ENCODE measurements around the gene SGPP1. TPM values are rescaled to one million over a fixed set of nuclear protein-coding genes. Genes with fewer than 3 reads are reported as not detected.

Gene SGPP1
- total RNA-seq, 1 donor from 2014 or later = 19.8 TPM

- peak overlapping the region; percentile 96 for H3K27ac Mint-ChIP-seq (ENCODE audit: unreplicated experiment)
- no peaks in the 10 kb centered on the region for H3K9me3 Mint-ChIP-seq (ENCODE audit: unreplicated experiment)
- no peak for TF ChIP-seq CTCF (IDR thresholded peaks at IDR 0.05)
- H3K27me3 Mint-ChIP-seq (ENCODE audit: unreplicated experiment) = peaks cover 7% of the 10 kb centered on the region
- peak; percentile 83 for DNase-seq (ENCODE audit: extremely low spot score, unreplicated experiment)
- H3K36me3 Mint-ChIP-seq (ENCODE audit: unreplicated experiment) = no peaks in the 10 kb centered on the region
- H3K4me1 Mint-ChIP-seq (ENCODE audit: unreplicated experiment) = peaks cover 27% of the 10 kb centered on the region
- H3K4me3 Mint-ChIP-seq (ENCODE audit: unreplicated experiment) = peak overlapping the region; percentile 96
Measured at GRCh38 chr14:63727231-63727735, 582 bp downstream of the SGPP1 start.

- no peak for TF ChIP-seq CTCF (IDR thresholded peaks at IDR 0.05)
- H3K9me3 Mint-ChIP-seq (ENCODE audit: unreplicated experiment) = no peaks in the 10 kb centered on the region
- peak overlapping the region; percentile 96 for H3K4me3 Mint-ChIP-seq (ENCODE audit: unreplicated experiment)
- DNase-seq (ENCODE audit: extremely low spot score, unreplicated experiment) = no peak
- H3K4me1 Mint-ChIP-seq (ENCODE audit: unreplicated experiment) = peaks cover 27% of the 10 kb centered on the region
- H3K36me3 Mint-ChIP-seq (ENCODE audit: unreplicated experiment) = peaks cover 2% of the 10 kb centered on the region
- peak overlapping the region; percentile 96 for H3K27ac Mint-ChIP-seq (ENCODE audit: unreplicated experiment)
- H3K27me3 Mint-ChIP-seq (ENCODE audit: unreplicated experiment) = peaks cover 5% of the 10 kb centered on the region
Measured at GRCh38 chr14:63726499-63726898, 1.4 kb downstream of the SGPP1 start.

- peaks cover 3% of the 10 kb centered on the region for H3K36me3 Mint-ChIP-seq (ENCODE audit: unreplicated experiment)
- no peak for TF ChIP-seq CTCF (IDR thresholded peaks at IDR 0.05)
- H3K9me3 Mint-ChIP-seq (ENCODE audit: unreplicated experiment) = no peaks in the 10 kb centered on the region
- no peak for DNase-seq (ENCODE audit: extremely low spot score, unreplicated experiment)
- H3K4me3 Mint-ChIP-seq (ENCODE audit: unreplicated experiment) = peak overlapping the region; percentile 96
- peaks cover 3% of the 10 kb centered on the region for H3K27me3 Mint-ChIP-seq (ENCODE audit: unreplicated experiment)
- no peak overlapping the region for H3K27ac Mint-ChIP-seq (ENCODE audit: unreplicated experiment)
- H3K4me1 Mint-ChIP-seq (ENCODE audit: unreplicated experiment) = peaks cover 27% of the 10 kb centered on the region
Measured at GRCh38 chr14:63725786-63726460, 1.9 kb downstream of the SGPP1 start.

DNA sequence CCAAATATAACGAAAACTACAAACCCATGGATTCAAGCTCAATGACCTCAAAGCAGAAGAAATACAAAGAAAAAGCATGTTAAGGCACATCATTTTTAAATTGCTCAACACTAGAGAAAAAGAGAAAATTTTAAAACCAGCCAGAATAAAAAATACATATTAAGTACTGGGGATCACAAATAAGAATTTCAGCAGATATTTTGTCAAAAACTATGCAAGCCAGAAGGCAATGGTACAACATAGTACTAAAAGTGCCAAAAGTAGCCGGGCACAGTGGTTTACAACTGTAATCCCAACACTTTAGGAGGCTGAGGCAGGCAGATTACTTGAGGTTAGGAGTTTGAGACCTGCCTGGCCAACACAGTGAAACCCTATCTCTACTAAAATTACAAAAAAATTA, 10.2 kb downstream of the SGPP1 start:
- Mint-ChIP-seq H3K9me3 (ENCODE audit: unreplicated experiment) (peaks cover 17% of the 10 kb centered on the region), H3K27ac (ENCODE audit: unreplicated experiment) (no peak overlapping the region), H3K27me3 (ENCODE audit: unreplicated experiment) (no peaks in the 10 kb centered on the region), H3K4me1 (ENCODE audit: unreplicated experiment) (peaks cover 5% of the 10 kb centered on the region), H3K4me3 (ENCODE audit: unreplicated experiment) (no peak overlapping the region), H3K36me3 (ENCODE audit: unreplicated experiment) (peaks cover 23% of the 10 kb centered on the region)
- no peak for TF ChIP-seq CTCF (IDR thresholded peaks at IDR 0.05)
- DNase-seq (ENCODE audit: extremely low spot score, unreplicated experiment) = no peak

- Mint-ChIP-seq H3K4me1 (ENCODE audit: unreplicated experiment) (peaks cover 5% of the 10 kb centered on the region), H3K4me3 (ENCODE audit: unreplicated experiment) (no peak overlapping the region), H3K27me3 (ENCODE audit: unreplicated experiment) (no peaks in the 10 kb centered on the region), H3K9me3 (ENCODE audit: unreplicated experiment) (peaks cover 20% of the 10 kb centered on the region), H3K27ac (ENCODE audit: unreplicated experiment) (no peak overlapping the region), H3K36me3 (ENCODE audit: unreplicated experiment) (peaks cover 24% of the 10 kb centered on the region)
- DNase-seq (ENCODE audit: extremely low spot score, unreplicated experiment) = no peak
- TF ChIP-seq CTCF (IDR thresholded peaks at IDR 0.05) = no peak
Measured at GRCh38 chr14:63715360-63715759, 12.5 kb downstream of the SGPP1 start.
